PC-9 (cell line): ENCODE results near the gene N4BP2L2. TPM values are rescaled to one million over a fixed set of nuclear protein-coding genes. Genes with fewer than 3 reads are reported as not detected.

ENCODE experiments used
- BruUV-seq: library from RNA; stranded (reverse); fragments of 400-500 nt; replicated peaks from 2 replicates; lab custom pipeline; 2021; lab: Mats Ljungman, UMichigan
- CTCF ChIA-PET: fragments of 300-600 bp; sonication (Branson Sonifier 250); formaldehyde crosslinking; loops from one replicate; lab custom pipeline; 2022; ENCODE audit warnings: antibody characterized with exemption; lab: Charles Lee
- POLR2A ChIA-PET: fragments of 300-600 bp; sonication (Branson Sonifier 250); formaldehyde crosslinking; loops from one replicate; lab custom pipeline; 2022; ENCODE audit warnings: antibody characterized with exemption; ENCODE audit not compliant: unreplicated experiment; lab: Charles Lee
- DNase-seq, 2 experiments: peaks; one replicate each; pipeline versions ENCODE4 v3.0.0 to v3.0.0-alpha.2; 2015 to 2022; ENCODE audit warnings: mixed read lengths in 1 of 2
- H2AFZ ChIP-seq: fragments of 200-600 bp; sonication (generic); 2 replicates; pipeline ENCODE4 v1.8.1; 2017; ENCODE audit warnings: antibody characterized with exemption
- H3F3A ChIP-seq: fragments of 200-600 bp; sonication (generic); 2 replicates; pipeline ENCODE4 v1.8.1; 2017; ENCODE audit warnings: antibody characterized with exemption, mild to moderate bottlenecking, low read depth; ENCODE audit not compliant: insufficient read depth
- H3K27ac ChIP-seq: fragments of 200-600 bp; sonication (generic); 2 replicates; pipeline ENCODE4 v1.6.1; 2016; ENCODE audit warnings: mixed run types
- H3K27me3 ChIP-seq: fragments of 200-600 bp; sonication (generic); 2 replicates; pipeline ENCODE4 v1.6.1; 2016; ENCODE audit warnings: low read depth, mixed run types; ENCODE audit not compliant: insufficient read depth
- H3K36me3 ChIP-seq: fragments of 200-600 bp; sonication (generic); 2 replicates; pipeline ENCODE4 v1.6.1; 2016; ENCODE audit warnings: low read depth, mixed run types
- H3K4me1 ChIP-seq: fragments of 200-600 bp; sonication (generic); replicated peaks from 2 replicates; pipeline ENCODE4 v1.6.1; 2016; ENCODE audit warnings: mixed run types; ENCODE audit not compliant: insufficient read depth
- H3K4me2 ChIP-seq: fragments of 200-600 bp; sonication (generic); 2 replicates; pipeline ENCODE4 v1.6.1; 2017; ENCODE audit warnings: mixed run types
- H3K4me3 ChIP-seq: fragments of 200-600 bp; sonication (generic); 2 replicates; pipeline ENCODE4 v1.6.1; 2016; ENCODE audit warnings: mixed run types
- H3K79me2 ChIP-seq: fragments of 200-600 bp; sonication (generic); 2 replicates; pipeline ENCODE4 v1.6.1; 2017; ENCODE audit warnings: low read depth, mixed run types
- H3K9me2 ChIP-seq: fragments of 200-600 bp; sonication (generic); 2 replicates; pipeline ENCODE4 v1.8.1; 2017; ENCODE audit warnings: mild to moderate bottlenecking; ENCODE audit not compliant: insufficient read depth
- H3K9me3 ChIP-seq: fragments of 200-600 bp; sonication (generic); 2 replicates; pipeline ENCODE4 v1.8.1; 2016; ENCODE audit warnings: low read depth; ENCODE audit not compliant: insufficient read depth
- H4K20me1 ChIP-seq: fragments of 200-600 bp; sonication (generic); 2 replicates; pipeline ENCODE4 v1.8.1; 2017; ENCODE audit not compliant: insufficient read depth
- CTCF ChIP-seq: fragments of 200-600 bp; sonication (generic); conservative IDR thresholded peaks from 2 replicates; pipeline ENCODE4 v1.6.1; 2017; ENCODE audit warnings: mixed run types, antibody characterized with exemption, mild to moderate bottlenecking, moderate library complexity
- EZH2 ChIP-seq: fragments of 200-600 bp; sonication (generic); IDR thresholded peaks from 2 replicates; pipeline ENCODE4 v1.8.0; 2017; ENCODE audit warnings: antibody characterized with exemption, low read depth
- intact Hi-C: fragments of 100-400 bp; cut with micrococcal nuclease; formaldehyde crosslinking; loops from one replicate; pipeline ENCODE4 v1.10.0; 2022; ENCODE audit not compliant: unreplicated experiment
- total RNA-seq: library from RNA; stranded (reverse); gene quantifications from 2 replicates; pipeline ENCODE4 v1.2.3, GENCODE V29; 2021

Gene N4BP2L2
- total RNA-seq, 1 experiment from 2014 or later = 81.3 TPM

GRCh38 chr13:32431361-32431760 is 107.2 kb downstream of the N4BP2L2 start:
- Histone ChIP-seq H3F3A (no peaks in the 10 kb centered on the region; the same call in 1 of the 2 replicates), H3K9me3 (no peaks in the 10 kb centered on the region), H3K9me2 (no peaks in the 10 kb centered on the region), H3K79me2 (no peaks in the 10 kb centered on the region), H3K4me2 (no peak overlapping the region), H3K27me3 (no peaks in the 10 kb centered on the region), H3K36me3 (no peaks in the 10 kb centered on the region), H3K4me3 (no peak overlapping the region), H3K27ac (no peak overlapping the region), H2AFZ (no peak overlapping the region), H4K20me1 (no peaks in the 10 kb centered on the region), H3K4me1 (peaks cover 13% of the 10 kb centered on the region; the same call in 1 of the 2 replicates)
- BruUV-seq = no TSS peak
- POLR2A ChIA-PET = no interaction called here
- TF ChIP-seq CTCF (no peak), EZH2 (no peak)
- no peak for DNase-seq
- intact Hi-C loops = loop anchor here (10.0 kb wide), 1 partner anchor 607 kb away; no protein-coding TSS in a partner anchor
- CTCF ChIA-PET = no interaction called here

GRCh38 chr13:32430018-32430747 is 108.4 kb downstream of the N4BP2L2 start:
- POLR2A ChIA-PET = no interaction called here
- DNase-seq = no peak
- H3K27ac ChIP-seq = no peak overlapping the region
- CTCF ChIA-PET = no interaction called here
- no peak overlapping the region for H3K4me2 ChIP-seq
- H3K36me3 ChIP-seq = no peaks in the 10 kb centered on the region
- no TSS peak for BruUV-seq
- no peaks in the 10 kb centered on the region for H3K9me3 ChIP-seq
- H3K4me1 ChIP-seq = peaks cover 15% of the 10 kb centered on the region; the same call in 1 of the 2 replicates
- no peak overlapping the region for H2AFZ ChIP-seq
- H3K4me3 ChIP-seq = no peak overlapping the region
- H3K9me2 ChIP-seq = no peaks in the 10 kb centered on the region
- no peaks in the 10 kb centered on the region for H4K20me1 ChIP-seq
- no peaks in the 10 kb centered on the region for H3K79me2 ChIP-seq
- H3K27me3 ChIP-seq = no peaks in the 10 kb centered on the region
- no peaks in the 10 kb centered on the region for H3F3A ChIP-seq
- TF ChIP-seq EZH2 = no peak
- no peak for TF ChIP-seq CTCF
- intact Hi-C loops = loop anchor here (10.0 kb wide), 1 partner anchor 605 kb away; no protein-coding TSS in a partner anchor

GRCh38 chr13:32429433-32429909 is 109.1 kb downstream of the N4BP2L2 start:
- Histone ChIP-seq H4K20me1 (no peaks in the 10 kb centered on the region), H3K4me2 (no peak overlapping the region), H3K4me3 (no peak overlapping the region), H3K79me2 (no peaks in the 10 kb centered on the region), H3K36me3 (no peaks in the 10 kb centered on the region), H3K9me2 (no peaks in the 10 kb centered on the region), H3K27me3 (no peaks in the 10 kb centered on the region), H3K9me3 (no peaks in the 10 kb centered on the region), H3F3A (no peaks in the 10 kb centered on the region), H3K27ac (no peak overlapping the region), H3K4me1 (peaks cover 15% of the 10 kb centered on the region; the same call in 1 of the 2 replicates), H2AFZ (no peak overlapping the region)
- ChIA-PET POLR2A (no interaction called here), CTCF (no interaction called here)
- TF ChIP-seq CTCF (no peak), EZH2 (no peak)
- intact Hi-C loops = loop anchor here (5.0 kb wide), 1 partner anchor 108 kb away; the partner anchor contains the start of gene N4BP2L2
- no peak for DNase-seq
- no TSS peak for BruUV-seq
